Epithelial cell of umbilical artery (primary cell): ENCODE data around the gene COL4A3. TPM values are rescaled to one million over a fixed set of nuclear protein-coding genes. Genes with fewer than 3 reads are reported as not detected.

ENCODE experiments used
- total RNA-seq: library from RNA; depleted of rRNA; stranded (reverse); fragments of >200 nt; gene quantifications from 2 replicates; pipeline ENCODE4 v1.2.3, GENCODE V29; 2014

Gene COL4A3
- not detected in 2 replicates for total RNA-seq

DNA sequence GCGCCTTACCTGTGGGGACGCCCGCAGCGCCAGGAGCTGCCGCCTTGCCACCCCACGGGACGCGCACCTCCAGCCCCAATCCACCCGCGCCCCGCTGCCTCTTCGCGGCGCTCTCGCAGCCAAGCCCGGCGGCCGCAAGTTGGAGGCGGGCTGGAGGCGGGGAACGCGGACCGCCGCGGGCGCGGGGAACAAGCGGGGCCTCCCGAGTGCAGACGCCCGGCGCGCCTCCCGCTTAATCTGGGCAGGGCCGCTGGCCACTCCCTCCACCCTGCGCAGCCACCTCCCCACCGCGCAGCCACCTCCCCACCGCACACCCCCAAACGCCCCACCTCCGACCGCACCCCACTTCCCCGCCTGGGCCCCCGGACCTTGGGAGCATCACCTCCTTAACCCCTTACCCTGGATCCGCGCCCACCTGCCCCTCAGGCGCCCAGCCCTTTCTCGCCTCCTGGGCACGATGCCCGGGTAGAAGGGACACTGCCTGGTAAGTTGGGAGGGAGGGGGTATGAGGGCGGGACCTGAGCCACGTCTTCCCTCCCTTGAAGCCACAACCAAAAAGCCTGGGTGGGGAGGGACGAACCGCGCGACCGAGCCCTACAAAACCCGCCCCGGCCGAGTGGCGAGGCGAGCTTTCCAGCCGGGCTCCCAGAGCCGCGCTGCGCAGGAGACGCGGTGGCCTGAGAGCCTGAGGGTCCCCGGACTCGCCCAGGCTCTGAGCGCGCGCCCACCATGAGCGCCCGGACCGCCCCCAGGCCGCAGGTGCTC, at the start of gene COL4A3, which contains the start of gene COL4A4:
Gene COL4A3 (plus strand): TSS at position 627 of the 765 bp plus-strand sequence. CDS start 103 bp downstream, at position 730.
Gene COL4A4 (minus strand): TSS at position 208 of the 765 bp plus-strand sequence. CDS start 16,722 bp downstream, outside the sequence.

DNA sequence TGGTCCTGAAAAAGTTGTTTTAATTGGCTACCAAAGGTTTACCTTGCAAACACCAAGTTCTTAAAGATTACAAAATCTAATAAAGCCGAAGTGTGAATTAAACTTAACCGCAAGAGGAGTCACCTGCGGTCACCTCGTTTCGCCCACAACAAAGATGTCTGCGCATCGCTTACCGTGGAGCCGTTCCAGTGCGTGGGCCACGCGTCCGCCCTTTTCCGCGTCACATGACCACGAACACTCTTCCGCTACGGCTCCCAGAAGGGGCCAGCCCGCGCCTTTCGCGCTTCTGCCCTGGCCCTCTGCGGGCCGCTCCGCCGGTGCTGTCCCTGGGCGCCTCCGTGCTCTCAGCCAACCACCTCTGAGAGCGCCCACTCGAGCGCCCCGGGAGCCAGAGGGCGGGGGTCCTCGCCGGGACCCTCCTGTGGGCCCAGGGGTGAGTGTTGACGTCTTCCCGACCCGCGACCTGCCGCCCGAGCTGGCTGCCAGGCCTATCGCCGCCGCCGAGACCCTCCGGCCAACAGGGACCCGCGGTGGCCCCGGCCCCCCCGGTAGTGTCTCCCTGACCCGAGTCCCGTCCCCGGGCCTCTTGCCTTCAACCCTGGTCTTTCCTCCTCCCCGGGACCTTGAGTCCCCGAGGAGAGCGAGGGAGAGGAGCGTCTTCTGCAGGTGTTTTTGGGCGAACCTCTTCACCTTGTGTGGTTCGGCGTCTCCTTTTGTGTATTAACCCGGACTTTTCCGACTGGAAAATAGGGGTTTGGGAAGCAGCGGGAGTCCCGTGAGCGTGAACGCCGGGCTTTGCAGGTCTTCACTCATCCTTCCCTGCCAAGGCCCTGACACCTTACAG, 160.8 kb downstream of the COL4A3 start, which contains the start of gene MFF:
Gene MFF (plus strand): TSS at position 257 of the 844 bp plus-strand sequence. CDS start 5,415 bp downstream, outside the sequence.

Other genes starting within 250 kb of the COL4A3 start
- gene COL4A4, start 419 bp upstream of the COL4A3 start, total RNA-seq = not detected in 2 replicates
- gene MFF, start 160.6 kb downstream of the COL4A3 start, total RNA-seq = 59.0 and 61.4 TPM in 2 replicates
- gene TM4SF20, start 214.7 kb downstream of the COL4A3 start, total RNA-seq = not detected in 2 replicates
- gene SCYGR1, start 223.3 kb downstream of the COL4A3 start, total RNA-seq = not detected in 2 replicates